HG02610 (cell line): ENCODE data around the gene PGPEP1.
"Not testable (repeated sequence)": the region's sequence is repeated elsewhere in the genome, so short reads cannot be mapped to it uniquely, and the experiment has no call there.

ENCODE experiments used
- ATAC-seq: cut with Tn5 transposase; IDR thresholded peaks from one replicate; pipeline ENCODE4 v1.9.1; 2021; ENCODE audit warnings: mild to moderate bottlenecking, moderate library complexity; ENCODE audit not compliant: unreplicated experiment

PGPEP1 gene

DNA sequence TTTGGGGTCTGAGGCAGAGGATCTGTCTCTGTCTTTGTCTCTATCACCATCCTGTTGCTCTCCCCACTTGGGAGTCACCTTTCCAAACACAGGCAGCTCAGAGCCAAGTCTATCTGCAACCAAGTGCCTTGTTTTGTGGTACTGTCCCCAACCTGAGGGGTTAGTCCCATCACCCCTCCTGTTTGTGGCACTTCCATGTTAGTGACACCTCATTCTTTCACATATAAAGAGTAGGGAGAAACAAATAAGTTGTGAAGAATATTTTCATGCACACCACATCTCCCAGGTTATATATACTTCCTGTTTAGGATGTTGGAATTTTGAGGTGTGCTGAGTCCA, 49.3 kb downstream of the PGPEP1 start:
- no peak for ATAC-seq

DNA sequence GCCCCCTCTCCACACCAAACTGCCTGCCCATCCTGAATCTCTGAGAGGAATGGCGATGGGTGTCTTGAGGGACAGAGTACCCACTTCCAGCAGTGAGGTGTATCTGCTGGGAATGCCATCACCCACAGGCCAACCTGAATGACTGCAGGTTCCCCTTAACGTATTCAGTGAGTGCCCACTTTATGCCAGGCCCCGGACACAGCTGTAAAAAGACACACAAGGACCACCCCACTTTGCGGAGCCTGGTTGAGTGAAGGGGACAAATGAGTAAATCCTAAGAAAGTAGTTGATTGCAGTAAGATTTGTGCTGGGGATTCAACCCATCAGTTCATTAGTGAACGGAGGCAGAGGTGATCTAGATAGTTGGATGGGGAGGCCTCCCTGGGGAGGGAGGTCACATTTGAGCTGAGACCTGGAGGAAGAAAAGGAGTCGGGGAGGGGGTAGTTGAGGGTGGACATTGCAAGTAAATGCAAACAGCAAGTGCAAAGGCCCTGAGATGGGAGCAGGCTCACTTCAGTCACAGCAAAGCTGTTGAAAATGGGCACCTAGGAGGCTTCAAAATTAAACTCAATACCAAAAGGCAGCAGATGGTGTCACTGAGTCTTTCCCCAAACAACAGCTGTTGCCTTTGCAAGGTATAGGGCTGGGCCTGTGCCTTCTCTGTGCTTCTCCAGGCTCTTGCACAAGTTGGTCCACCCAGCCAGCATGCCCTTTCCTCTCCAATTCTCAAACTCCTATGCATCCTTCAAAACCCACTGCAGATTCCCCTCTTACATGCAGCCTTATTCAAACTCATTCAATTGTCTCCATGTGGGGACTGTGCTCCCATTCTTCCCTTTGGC, 49.9 kb downstream of the PGPEP1 start:
- ATAC-seq: no peak

DNA sequence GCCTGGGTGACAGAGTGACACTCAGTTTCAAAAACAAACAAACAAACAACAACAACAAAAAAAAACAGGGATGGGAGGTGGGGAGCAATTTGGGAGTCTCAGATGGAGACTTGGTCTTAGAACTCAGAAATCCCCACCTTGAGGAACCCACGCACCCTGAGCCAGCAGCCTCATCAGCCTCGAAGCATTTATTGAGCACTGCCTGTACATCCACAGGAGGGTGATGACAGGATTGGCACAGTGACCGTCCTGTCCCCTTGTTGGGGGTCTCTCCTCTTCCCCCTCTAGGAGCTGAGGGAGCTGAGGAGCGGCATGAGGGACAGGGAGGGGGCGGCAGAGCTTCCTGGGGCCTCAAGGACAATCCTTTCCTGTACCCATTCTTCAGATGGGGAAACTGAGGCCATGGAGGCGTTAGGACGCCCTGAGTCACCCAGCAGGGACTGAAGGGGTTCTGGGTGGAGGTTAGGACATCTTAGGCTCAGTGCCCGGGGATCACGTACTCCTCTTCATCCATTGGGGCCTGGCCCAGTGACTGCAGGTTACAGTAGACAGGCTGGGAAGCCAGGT, 51.2 kb downstream of the PGPEP1 start:
- no peak for ATAC-seq

DNA sequence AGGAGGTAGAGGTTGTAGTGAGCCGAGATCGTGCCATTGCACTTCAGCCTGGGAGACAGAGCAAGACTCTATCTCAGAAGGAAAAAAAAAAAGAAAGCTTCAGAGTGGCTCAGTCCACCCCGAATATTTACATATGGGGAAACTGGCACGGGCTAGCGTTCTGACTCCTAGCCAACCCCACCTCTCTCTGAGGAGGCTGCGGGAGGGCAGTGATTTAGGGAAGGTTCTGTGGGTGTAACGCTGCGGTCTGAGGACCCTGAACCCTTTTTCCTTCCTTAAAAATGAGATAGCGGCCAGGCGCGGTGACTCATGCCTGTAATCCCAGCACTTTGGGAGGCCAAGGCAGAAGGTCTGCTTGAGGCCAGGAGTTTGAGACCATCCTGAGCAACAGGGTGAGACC, 52.0 kb downstream of the PGPEP1 start:
- no peak for ATAC-seq

DNA sequence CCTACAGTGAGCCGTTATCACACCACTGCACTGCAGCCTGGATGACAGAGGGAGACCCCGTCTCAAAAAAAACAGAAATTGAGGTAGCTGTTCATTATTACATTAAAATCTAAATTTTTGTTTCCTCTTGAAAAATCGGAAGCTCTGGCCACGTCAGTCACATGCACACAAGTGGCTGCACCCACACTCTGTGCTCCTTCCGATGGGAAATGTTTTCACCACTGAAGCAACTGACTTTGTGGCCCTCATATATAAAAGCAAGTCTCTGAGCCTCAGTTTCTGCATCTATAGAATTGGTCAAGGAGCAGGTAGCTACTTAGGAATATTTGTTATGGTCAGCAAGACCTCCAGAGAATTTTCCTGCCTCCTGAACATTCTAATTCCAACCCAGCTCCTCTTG, 52.5 kb downstream of the PGPEP1 start:
- no peak for ATAC-seq

DNA sequence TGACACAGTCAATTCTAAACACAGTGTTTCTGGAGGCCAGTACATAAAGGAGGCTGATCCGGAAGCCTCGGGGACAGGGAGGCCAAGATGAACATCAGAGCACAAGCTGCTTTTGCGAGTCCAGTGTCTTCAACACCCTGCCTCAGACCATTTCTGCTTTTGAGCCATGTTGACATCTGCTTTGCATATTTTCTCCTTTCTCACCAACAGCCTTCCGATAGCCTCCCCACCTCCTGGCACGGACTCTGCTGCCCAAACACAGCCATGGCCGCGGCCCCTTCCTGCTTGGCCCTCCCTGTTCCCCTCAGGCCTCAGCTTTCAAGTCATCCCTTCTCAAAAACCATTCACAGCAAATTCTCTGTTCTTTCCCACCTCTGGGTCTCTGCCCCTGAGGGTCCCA, 53.4 kb downstream of the PGPEP1 start:
- no peak for ATAC-seq

DNA sequence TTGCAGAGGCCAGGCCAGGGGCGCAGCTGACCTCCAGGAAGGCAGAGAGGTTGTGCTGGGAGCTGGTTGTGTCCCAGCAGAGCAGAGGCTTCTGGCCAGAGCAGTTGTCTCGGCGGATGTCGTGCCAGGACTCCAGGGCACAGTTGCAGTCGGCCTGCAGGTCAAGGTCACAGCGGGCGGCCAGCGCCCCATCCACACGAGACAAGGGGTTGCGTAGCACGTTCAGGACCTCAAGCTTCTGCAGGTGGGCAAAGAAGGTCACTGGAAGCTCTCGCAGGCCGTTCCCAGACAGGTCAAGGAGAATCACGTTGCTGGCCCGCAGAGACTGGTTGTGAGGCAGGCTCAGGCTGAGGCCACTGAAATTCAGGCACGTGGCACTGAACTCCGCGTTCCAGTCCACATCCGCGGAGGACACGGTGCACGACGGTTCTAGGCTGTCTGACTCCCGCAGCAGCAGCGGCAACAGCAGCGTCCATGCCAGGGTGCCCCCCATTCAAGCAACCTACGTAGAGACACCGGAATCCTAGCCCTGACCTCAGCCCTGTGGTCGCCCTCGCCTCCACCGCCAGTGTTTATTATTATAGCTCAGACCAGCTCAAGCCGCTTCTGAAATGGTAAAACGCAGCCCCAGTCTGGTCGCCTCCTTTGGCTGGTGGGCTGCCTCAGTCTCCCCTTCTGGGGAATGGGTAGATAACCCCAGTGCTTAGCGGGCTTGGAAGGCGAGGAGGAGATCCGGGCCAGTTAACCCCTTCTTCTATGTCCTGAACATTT, 56.3 kb downstream of the PGPEP1 start:
- no peak for ATAC-seq

DNA sequence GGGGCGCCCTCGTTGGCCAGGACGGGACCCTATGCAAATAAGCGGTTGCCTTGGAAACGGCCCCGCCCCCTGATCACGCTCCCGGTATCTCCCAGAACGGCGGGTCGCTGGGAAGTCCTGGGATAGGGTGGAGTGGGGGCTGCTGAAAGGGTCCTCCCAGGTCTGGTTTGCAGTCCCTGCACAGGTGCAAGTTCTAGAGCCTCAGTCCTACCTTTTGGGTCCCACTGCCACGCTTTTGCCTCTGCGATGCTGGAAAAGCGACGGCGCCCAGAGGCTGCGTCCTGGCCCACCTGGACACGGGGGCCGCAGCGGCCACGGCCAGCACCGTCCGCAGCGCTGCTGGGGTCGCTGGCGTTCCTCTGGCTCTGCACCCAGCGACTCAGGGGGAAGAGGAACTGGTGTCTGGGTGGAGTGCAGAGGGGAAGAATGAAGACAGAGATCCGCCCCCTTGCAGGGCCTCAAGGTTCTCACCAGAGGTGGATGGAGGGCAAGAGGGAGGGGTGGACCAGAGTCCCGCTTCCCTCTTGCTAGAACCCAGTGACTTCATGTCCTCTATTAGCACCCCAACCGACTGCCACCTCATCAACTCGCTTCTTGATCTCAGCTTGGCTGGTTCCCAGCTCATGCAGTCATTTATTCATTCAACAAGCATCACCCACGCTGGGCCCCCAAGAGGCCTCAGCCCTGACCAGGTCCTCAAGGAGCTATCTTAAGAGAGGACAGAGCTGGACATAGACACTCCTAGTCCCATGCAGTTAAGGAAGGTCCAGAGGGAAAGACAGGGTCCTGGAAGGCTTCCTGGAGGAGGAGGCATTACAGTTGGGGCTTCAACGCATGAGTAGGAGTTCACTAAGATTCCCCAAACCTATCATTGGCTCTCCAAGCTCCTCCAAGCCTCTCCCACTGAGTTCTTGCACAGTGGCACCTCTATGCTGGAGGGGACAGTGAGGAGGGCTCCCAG, 57.1 kb downstream of the PGPEP1 start, which contains the start of gene LRRC25:
Gene LRRC25, minus strand, starts transcription at position 381 of the 961 bp plus-strand sequence. CDS start 659 bp downstream, outside the sequence.
- ATAC-seq: no peak

DNA sequence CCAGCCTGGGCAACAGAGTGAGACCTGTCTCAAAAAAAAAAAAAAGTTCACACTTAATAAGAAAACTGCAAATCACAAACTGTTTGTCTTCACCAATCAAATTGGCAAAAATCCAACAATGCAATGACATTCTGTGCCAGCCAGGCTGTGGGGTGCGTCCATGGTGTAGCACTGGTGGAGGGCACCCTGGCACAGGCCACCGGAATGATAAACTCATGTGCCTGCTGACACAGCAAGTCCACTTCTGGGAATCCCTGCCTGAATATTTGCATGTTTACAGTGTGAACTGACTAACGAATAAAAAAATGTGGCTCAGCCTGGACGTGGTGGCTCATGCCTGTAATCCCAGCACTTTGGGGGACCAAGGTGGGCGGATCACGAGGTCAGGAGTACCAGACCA, 58.6 kb downstream of the PGPEP1 start:
- ATAC-seq: no peak

DNA sequence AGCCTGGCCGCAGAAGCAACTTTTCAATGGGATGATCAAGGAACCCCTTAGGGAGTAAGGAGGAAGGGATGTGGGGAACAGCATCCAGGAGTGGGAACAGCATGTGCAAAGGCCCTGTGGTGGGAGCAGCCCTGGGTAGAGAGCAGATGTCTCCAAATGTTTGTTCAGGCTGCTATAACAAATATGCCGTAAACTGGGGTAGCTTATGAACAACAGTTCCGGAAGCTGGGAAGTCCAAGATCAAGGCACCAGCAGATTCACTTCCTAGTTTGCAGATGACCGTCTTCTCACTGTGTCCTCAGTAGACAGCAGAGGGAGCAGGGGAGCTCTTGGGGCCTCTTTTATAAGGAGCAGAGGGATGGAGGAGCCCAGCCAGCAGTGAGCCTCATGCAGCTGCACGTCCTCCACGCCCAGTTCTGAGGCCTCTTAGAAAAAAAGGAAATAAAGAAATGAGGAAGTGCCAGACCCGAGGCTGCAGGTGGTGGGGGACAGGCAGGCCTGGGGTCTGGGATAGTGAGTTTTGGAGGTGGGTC, 61.2 kb downstream of the PGPEP1 start:
- no peak for ATAC-seq

DNA sequence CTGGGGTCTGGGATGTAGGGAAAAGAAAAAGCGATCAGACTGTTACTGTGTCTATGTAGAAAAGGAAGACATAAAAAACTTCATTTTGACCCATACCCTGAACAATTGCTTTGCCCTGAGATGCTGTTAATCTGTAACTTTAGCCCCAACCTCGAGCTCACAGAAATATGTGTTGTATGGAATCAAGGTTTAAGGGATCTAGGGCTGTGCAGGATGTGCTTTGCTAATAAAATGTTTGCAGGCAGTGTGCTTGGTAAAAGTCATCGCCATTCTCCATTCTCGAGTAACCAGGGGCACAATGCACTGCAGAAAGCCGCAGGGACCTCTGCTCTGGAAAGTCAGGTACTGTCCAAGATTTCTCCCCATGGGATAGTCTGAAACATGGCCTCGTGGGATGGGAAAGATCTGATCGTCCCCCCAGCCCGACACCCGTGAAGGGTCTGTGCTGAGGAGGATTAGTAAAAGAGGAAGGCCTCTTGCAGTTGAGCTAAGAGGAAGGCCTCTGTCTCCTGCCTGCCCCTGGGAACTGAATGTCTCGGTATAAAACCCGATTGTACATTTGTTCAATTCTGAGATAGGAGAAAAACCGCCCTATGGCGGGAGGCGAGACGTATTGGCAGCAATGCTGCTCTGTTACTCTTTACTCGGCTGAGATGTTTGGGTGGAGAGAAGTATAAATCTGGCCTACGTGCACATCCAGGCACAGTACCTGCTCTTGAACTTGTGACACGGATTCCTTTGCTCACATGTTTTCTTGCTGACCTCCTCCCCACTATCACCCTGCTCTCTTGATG, 62.3 kb downstream of the PGPEP1 start:
- ATAC-seq: not testable (repeated sequence)

DNA sequence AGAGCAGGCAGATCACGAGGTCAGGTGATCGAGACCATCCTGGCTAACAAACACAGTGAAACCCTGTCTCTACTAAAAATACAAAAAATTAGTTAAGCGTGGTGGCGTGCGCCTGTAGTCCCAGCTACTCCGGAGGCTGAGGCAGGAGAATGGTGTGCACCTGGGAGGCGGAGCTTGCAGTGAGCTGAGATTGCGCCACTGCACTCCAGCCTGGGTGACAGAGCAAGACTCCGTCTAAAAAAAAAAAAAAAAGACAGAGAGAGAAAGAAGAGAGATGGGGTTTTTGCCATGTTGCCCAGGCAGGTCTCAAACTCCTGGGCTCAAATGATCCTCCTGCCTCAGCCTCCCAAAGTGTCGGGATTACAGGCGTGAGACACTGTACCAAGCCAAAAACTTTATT, 65.4 kb downstream of the PGPEP1 start:
- not testable (repeated sequence) for ATAC-seq

DNA sequence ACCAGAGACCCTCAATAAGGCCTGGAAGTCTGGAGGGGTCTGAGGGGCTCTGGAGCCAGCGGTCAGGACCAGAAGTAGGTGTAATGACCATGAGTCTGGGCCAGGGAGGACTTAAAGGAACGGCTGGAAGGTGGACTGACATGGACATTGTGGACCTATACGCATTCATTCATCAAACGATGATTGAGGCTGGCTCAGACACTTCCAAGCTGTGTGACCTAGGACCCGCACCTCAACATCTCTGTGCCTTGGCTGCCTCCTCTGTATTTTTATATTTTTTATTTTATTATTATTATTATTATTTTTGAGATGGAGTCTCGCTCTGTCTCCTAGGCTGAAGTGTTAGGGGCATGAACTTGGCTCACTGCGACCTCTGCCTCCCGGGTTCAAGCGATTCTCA, 66.4 kb downstream of the PGPEP1 start:
- no peak for ATAC-seq

DNA sequence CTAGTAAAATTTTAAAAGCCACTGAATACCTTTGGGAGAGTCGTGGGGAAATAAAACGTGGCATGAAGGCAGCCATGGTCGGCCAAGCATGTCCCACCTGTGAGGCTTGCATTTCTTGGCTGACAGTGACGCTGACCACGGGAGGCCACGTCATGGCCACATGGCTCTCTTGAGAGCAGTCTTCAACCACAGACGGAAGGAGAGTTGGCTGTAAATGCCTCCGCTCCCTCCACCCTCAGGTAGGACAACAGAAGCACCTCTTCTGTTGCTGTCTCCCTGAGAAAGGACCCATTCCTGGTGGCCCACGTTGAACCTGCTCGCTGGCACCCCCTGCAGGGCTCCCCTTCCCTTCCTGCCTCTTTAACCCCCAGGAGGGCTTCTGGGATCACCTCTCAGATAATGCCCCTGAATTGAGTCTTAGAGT, 67.7 kb downstream of the PGPEP1 start:
- peak; percentile 70 for ATAC-seq

DNA sequence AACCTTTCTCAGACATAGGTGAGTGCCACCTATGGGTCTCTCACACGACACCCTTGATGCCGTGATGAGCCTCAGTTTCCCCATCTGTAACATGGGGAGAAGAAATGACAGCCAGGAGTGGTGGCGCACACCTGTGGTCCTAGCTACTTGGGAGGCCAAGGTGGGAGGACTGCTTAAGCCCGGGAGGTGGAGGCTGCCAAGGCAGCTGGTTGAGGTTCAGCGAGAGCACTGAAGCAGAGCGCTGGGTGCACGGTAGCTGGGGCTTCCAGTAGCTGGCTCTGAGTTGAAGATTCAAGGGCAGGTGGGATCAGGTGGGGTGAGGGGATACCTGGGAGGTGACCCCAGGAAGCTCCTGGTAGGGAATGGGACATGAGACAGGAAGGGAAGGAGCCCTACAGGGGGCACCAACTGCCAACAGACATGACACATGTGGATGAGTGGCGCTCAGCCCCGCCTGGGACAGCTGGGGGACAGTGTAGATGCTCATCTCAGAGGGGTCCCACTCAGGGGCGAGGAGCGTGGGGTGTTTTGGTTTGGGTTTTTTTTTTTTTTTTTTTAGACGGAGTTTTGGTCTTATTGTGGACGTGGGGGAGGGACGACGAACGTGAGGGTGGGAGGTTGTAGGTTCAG, 72.3 kb downstream of the PGPEP1 start:
- ATAC-seq: no peak

DNA sequence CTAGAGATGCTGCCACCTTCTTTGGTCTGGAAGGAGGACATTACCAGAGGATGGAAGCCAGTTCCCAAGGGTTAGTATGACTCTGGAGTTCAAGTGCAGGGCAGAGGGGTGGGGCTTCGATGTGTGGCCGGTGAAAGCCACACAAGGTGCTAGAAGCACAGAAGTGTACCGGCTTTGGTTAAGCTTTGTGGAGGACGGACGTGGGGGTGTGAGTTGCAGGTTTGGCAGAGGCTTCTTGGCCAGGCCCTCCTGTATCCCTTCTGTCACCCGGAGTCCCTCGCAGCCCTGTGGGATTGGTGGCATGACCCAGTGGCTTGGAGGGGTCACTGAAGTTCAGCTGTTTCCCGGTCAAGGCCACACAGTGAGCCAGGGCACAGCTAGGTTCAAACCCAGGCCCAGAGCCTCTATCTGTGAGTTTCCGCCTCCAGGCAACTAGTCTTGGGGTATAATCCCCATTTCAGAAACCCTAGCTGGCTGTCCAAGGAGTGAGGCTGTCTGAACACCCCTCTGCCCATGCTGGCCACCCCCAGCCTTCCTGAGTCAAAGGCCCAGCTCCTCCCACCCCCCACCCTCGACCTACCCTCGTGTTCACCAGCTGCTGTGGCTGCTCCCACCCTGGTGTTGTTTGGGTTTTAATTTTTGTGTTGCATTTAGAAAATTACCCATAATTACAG, 74.2 kb downstream of the PGPEP1 start:
- ATAC-seq: no peak

DNA sequence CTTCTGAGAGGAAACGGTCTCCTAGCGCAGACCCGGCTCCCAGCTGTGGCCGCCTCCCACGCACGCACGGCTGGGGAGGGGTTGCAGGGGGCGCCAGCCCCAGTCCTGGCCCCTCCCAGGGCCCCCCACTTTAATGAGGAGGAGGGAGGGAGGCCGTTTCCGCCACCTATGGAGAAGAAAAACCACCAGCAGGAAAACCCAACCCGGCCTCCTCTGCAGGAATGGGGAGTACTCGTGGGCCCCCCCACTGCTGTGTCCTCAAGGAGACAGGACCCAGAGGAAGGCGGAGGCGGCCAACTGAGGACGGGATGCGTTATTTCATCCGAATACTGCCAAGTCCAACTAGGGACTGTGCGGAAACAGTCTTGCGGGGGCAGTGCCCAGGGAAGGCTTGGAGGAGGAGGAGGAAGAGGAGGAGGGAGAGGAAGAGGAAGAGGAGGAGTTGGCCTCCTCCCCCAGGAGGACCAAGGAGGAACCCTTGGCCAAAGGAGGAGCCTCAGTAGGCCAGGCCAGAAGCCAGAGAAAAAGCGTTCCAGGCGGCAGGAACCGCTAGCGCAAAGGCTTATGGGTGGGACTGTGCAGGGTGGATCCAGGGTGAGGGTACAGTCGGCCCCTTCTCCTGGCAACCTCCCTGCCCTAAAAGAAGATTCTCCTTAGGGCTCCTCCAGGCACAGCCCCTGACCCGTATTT, 74.9 kb downstream of the PGPEP1 start:
- no peak for ATAC-seq

DNA sequence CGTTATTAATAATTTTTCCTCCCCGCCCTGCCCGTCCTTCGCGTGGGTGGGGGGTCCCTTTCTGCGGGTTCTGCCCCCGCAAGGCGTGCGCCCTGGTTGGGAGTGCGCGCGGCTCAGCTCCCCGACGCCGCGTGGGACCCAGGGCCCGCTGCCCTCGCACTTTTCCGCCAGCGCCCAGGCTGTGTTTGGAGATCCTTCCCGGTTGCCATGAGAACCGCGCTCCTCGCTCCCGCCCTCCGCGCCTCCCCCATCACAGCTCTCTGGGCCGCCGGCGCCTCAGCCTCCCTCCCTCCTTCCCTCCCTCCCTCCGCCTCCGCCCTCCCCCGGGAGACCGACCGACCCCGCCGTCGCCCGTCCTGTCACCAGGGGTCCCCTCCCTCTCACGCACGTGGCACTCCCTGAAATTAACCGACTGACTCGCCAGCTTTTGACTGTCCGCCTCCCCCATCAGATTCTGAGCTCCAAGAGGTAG, 76.4 kb downstream of the PGPEP1 start:
- no peak for ATAC-seq
